ENCODE data around the gene KIAA1191. TPM values are rescaled to one million over a fixed set of nuclear protein-coding genes. Genes with fewer than 3 reads are reported as not detected.
"Not testable (repeated sequence)": the region's sequence is repeated elsewhere in the genome, so short reads cannot be mapped to it uniquely, and the experiment has no call there.

Gene KIAA1191
- polyA plus RNA-seq, 1 experiment: 98.3 TPM

GRCh38 chr5:176334031-176334770 is 27.4 kb downstream of the KIAA1191 start:
- ChIA-PET POLR2A (no interaction called here), CTCF (no interaction called here)
- Histone ChIP-seq H3K9me3 (ENCODE audit: control insufficient read depth, insufficient read depth, low read length) (no peaks in the 10 kb centered on the region), H3K27ac (ENCODE audit: low read depth, low read length) (no peak overlapping the region), H3K4me3 (ENCODE audit: low read depth, low read length) (no peak overlapping the region), H3K27me3 (ENCODE audit: control insufficient read depth, insufficient read depth, low read length) (no peaks in the 10 kb centered on the region)
- no peak for DNase-seq (ENCODE audit: low read depth, low spot score)
- TF ChIP-seq, protein P1, sequence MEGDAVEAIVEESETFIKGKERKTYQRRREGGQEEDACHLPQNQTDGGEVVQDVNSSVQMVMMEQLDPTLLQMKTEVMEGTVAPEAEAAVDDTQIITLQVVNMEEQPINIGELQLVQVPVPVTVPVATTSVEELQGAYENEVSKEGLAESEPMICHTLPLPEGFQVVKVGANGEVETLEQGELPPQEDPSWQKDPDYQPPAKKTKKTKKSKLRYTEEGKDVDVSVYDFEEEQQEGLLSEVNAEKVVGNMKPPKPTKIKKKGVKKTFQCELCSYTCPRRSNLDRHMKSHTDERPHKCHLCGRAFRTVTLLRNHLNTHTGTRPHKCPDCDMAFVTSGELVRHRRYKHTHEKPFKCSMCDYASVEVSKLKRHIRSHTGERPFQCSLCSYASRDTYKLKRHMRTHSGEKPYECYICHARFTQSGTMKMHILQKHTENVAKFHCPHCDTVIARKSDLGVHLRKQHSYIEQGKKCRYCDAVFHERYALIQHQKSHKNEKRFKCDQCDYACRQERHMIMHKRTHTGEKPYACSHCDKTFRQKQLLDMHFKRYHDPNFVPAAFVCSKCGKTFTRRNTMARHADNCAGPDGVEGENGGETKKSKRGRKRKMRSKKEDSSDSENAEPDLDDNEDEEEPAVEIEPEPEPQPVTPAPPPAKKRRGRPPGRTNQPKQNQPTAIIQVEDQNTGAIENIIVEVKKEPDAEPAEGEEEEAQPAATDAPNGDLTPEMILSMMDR (IDR thresholded peaks at IDR 0.05; ENCODE audit: low read depth, low read length): no peak

GRCh38 chr5:176320577-176320976 is 41.0 kb downstream of the KIAA1191 start:
- H3K9me3 ChIP-seq (ENCODE audit: control insufficient read depth, insufficient read depth, low read length): no peaks in the 10 kb centered on the region
- TF ChIP-seq, protein P1 (IDR thresholded peaks at IDR 0.05; ENCODE audit: low read depth, low read length): no peak
- ChIA-PET POLR2A (no interaction called here), CTCF (interaction anchor here (0.8 kb wide), 1 partner anchor 591 kb away, joined by 3 read pairs; no protein-coding TSS in a partner anchor)
- H3K27ac ChIP-seq (ENCODE audit: low read depth, low read length): no peak overlapping the region
- H3K27me3 ChIP-seq (ENCODE audit: control insufficient read depth, insufficient read depth, low read length): no peaks in the 10 kb centered on the region
- H3K4me3 ChIP-seq (ENCODE audit: low read depth, low read length): no peak overlapping the region
- no peak for DNase-seq (ENCODE audit: low read depth, low spot score)

GRCh38 chr5:176319827-176320554 is 41.6 kb downstream of the KIAA1191 start:
- no peaks in the 10 kb centered on the region for H3K9me3 ChIP-seq (ENCODE audit: control insufficient read depth, insufficient read depth, low read length)
- TF ChIP-seq, protein P1 (IDR thresholded peaks at IDR 0.05; ENCODE audit: low read depth, low read length): 0 out of 2 replicates have a peak, but pooled peaks have one; percentile 31
- no peaks in the 10 kb centered on the region for H3K27me3 ChIP-seq (ENCODE audit: control insufficient read depth, insufficient read depth, low read length)
- H3K4me3 ChIP-seq (ENCODE audit: low read depth, low read length): no peak overlapping the region
- CTCF ChIA-PET: interaction anchor here (0.8 kb wide), 1 partner anchor 590 kb away, joined by 3 read pairs; no protein-coding TSS in a partner anchor
- POLR2A ChIA-PET: no interaction called here
- H3K27ac ChIP-seq (ENCODE audit: low read depth, low read length): no peak overlapping the region
- DNase-seq (ENCODE audit: low read depth, low spot score): no peak

DNA sequence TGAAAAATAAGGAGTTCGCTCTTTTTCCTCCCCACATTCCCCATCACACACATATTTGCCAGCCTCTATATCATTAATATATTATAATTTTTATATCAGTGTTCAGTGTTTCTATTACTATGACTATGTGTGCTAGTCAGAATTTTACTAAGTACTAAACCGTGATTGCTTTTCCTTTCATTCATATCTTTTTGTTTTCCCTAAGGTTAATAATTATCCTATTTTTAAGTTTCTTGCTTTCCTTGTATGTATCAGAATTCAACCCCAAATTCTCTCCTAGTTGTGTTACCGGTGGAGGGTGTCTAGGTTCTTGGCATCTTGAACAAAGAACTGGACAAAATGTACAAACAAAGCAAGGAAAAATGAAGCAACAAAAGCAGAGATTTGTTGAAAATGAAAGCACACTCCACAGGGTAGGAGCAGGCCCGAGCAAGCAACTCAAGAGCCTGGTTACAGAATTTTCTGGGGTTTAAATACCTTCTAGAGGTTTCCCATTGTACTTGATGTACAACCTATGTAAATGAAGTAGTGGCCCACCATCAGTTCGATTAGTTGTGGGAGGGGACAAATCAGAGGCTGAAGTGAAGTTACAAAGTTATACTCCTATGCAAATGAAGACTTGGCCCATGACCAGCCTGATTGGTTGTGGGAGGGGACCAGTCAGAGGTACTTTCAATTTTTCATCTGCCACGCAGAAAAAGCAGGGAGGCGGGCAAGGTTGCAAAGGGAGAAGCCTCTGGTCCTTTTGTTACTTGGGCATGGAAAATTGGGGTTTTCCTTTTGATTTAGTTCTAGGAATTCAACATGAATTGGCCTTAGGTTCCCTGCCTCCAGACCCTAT is 43.8 kb downstream of the KIAA1191 start:
- Histone ChIP-seq H3K4me3 (ENCODE audit: low read depth, low read length) (no peak overlapping the region), H3K27me3 (ENCODE audit: control insufficient read depth, insufficient read depth, low read length) (no peaks in the 10 kb centered on the region), H3K9me3 (ENCODE audit: control insufficient read depth, insufficient read depth, low read length) (no peaks in the 10 kb centered on the region), H3K27ac (ENCODE audit: low read depth, low read length) (no peak overlapping the region)
- ChIA-PET CTCF (no interaction called here), POLR2A (no interaction called here)
- TF ChIP-seq, protein P1 (IDR thresholded peaks at IDR 0.05; ENCODE audit: low read depth, low read length): no peak
- no peak for DNase-seq (ENCODE audit: low read depth, low spot score)

DNA sequence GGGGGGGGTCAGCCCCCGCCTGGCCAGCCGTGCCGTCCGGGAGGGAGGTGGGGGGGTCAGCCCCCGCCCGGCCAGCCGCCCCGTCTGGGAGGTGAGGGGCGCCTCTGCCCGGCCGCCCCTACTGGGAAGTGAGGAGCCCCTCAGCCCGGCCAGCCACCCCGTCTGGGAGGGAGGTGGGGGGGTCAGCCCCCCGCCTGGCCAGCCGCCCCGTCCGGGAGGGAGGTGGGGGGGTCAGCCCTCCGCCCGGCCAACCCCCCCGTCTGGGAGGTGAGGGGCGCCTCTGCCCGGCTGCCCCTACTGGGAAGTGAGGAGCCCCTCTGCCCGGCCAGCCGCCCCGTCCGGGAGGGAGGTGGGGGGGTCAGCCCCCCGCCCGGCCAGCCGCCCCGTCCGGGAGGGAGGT is 56.2 kb downstream of the KIAA1191 start:
- POLR2A ChIA-PET; H3K27ac ChIP-seq (ENCODE audit: low read depth, low read length); H3K9me3 ChIP-seq (ENCODE audit: control insufficient read depth, insufficient read depth, low read length); DNase-seq (ENCODE audit: low read depth, low spot score); H3K4me3 ChIP-seq (ENCODE audit: low read depth, low read length); CTCF ChIA-PET; H3K27me3 ChIP-seq (ENCODE audit: control insufficient read depth, insufficient read depth, low read length): not testable (repeated sequence)

Small RNA genes lying within 50 kb of the gene (small RNA-seq; reads per million reads assigned to genes)
- gene MIR1271 (ENCODE audit: insufficient read length, low read depth): 52.7 reads per million, percentile 86 among the genes with 10 or more reads in this experiment

Other genes with a start within 250 kb of the KIAA1191 start
- gene SIMC1, start 123.3 kb downstream of the KIAA1191 start, polyA plus RNA-seq (2011; rRNA removed): 7.7 and 9.5 TPM in 2 replicates
- 5.4 and 6.6 TPM in 2 replicates for gene ARL10, start 3.7 kb upstream of the KIAA1191 start, polyA plus RNA-seq (2011; rRNA removed)
- gene NOP16, start 26.8 kb upstream of the KIAA1191 start, polyA plus RNA-seq (2011; rRNA removed): 29.3 and 29.4 TPM in 2 replicates
- gene HIGD2A, start 27.0 kb upstream of the KIAA1191 start, polyA plus RNA-seq (2011; rRNA removed): 71.4 and 89.8 TPM in 2 replicates
- gene CLTB, start 54.8 kb upstream of the KIAA1191 start, polyA plus RNA-seq (2011; rRNA removed): 66.2 and 67.3 TPM in 2 replicates
- 57.1 and 68.7 TPM in 2 replicates for gene FAF2, start 86.6 kb upstream of the KIAA1191 start, polyA plus RNA-seq (2011; rRNA removed)
- gene RNF44, start 175.6 kb upstream of the KIAA1191 start, polyA plus RNA-seq (2011; rRNA removed): 4.0 and 4.5 TPM in 2 replicates
- not detected in 2 replicates for gene CDHR2, start 187.6 kb upstream of the KIAA1191 start, polyA plus RNA-seq (2011; rRNA removed)
- gene GPRIN1, start 248.4 kb upstream of the KIAA1191 start, polyA plus RNA-seq (2011; rRNA removed): 4.0 and 5.1 TPM in 2 replicates